GM12891 (cell line): ENCODE data around the gene TCF12.

Source experiments
- PAX5 ChIP-seq: IDR thresholded peaks from 2 replicates; pipeline ENCODE4 v1.6.1; 2011; ENCODE audit warnings: low read length, moderate library complexity, mild to moderate bottlenecking; ENCODE audit not compliant: insufficient read depth, severe bottlenecking
- POLR2A ChIP-seq: IDR thresholded peaks from 2 replicates; pipeline ENCODE4 v1.6.1; 2011; ENCODE audit warnings: low read depth, low read length, control low read depth
- POLR2AphosphoS5 ChIP-seq: IDR thresholded peaks from 2 replicates; pipeline ENCODE4 v1.6.1; 2011; ENCODE audit warnings: low read depth, low read length, control low read depth
- TAF1 ChIP-seq: IDR thresholded peaks from 2 replicates; pipeline ENCODE4 v1.6.1; 2011; ENCODE audit warnings: low read depth, low read length, control low read depth

DNA sequence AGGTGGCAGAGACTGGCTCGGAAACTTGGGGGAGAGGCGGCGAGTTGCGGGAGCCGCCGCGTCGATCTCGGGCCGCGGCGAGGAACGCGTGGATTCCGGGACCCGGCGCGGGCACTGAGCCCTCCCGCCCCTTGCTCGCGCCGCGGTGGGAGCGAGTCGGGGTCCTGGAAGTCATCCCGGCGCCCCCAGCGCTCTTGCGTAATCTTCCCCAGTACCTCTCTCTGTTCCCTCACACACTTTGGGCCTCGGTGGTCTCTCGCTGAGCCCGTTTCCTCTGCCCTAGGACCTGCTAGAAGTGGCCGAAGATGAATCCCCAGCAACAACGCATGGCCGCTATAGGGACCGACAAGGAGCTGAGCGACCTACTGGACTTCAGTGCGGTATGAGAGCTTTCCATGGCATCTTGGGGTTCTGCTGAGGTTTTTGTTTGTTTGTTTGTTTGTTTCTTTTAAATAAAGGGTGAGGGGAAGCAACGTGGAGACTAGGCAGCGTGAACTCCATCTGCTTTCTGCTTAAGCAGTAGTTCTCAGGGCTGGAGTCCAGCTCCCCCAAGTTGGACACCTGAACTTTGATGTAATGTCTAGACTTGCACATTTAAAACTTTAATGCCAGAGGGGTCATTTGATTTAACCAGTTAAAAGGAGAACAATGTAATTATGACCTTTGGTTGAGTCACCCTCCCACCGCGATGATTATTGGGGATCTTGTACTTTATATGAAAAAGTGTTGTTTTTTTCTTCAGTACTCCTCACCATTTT is 1.3 kb downstream of the TCF12 start:
- TF ChIP-seq POLR2A, result no peak
- TF ChIP-seq POLR2AphosphoS5, result no peak
- no peak for TF ChIP-seq TAF1
- no peak for TF ChIP-seq PAX5
